GM12878 (cell line): Measurements from ENCODE around the gene CTXN1.

Experiments
- BHLHE40 ChIP-seq, 2 experiments: fragments of 450-650 bp in 1 of 2; IDR thresholded peaks; 2 replicates each; pipeline ENCODE4 v1.6.1; 2011 to 2017; ENCODE audit warnings: low read depth in 2 of 2, borderline replicate concordance in 1 of 2, improper control_type of control experiment in 1 of 2, low read length in 1 of 2, mild to moderate bottlenecking in 1 of 2
- CTCF ChIP-seq, 3 experiments: IDR thresholded peaks in 2 of 3; conservative IDR thresholded peaks in 1 of 3; 2 replicates each; pipeline ENCODE4 v1.5.1; 2011; ENCODE audit warnings: low read depth in 3 of 3, low read length in 3 of 3, mild to moderate bottlenecking in 3 of 3, control low read depth in 2 of 3, moderate library complexity in 2 of 3, inconsistent platforms in 1 of 3, mixed read lengths in 1 of 3; ENCODE audit not compliant: control insufficient read depth in 2 of 3, insufficient read depth in 1 of 3; ENCODE audit errors: extremely low read depth in 1 of 3
- EP300 ChIP-seq, 2 experiments: fragments of 150-350 bp in 1 of 2; IDR thresholded peaks; 2 replicates each; pipeline ENCODE4 v1.6.1; 2011 to 2012; ENCODE audit warnings: low read depth in 2 of 2, low read length in 2 of 2, borderline replicate concordance in 1 of 2, improper control_type of control experiment in 1 of 2, inconsistent platforms in 1 of 2; ENCODE audit not compliant: control insufficient read depth in 1 of 2
- JUNB ChIP-seq: IDR thresholded peaks from 2 replicates; pipeline ENCODE4 v1.6.1; 2016; ENCODE audit warnings: antibody characterized with exemption, mild to moderate bottlenecking
- POLR2AphosphoS5 ChIP-seq: IDR thresholded peaks from 2 replicates; pipeline ENCODE4 v1.6.1; 2011; ENCODE audit warnings: mild to moderate bottlenecking, low read length, inconsistent platforms
- RAD21 ChIP-seq: IDR thresholded peaks from 2 replicates; pipeline ENCODE4 v1.6.1; 2011; ENCODE audit warnings: mild to moderate bottlenecking, low read depth, low read length, moderate library complexity; ENCODE audit not compliant: insufficient read depth
- SRF ChIP-seq, 2 experiments: IDR thresholded peaks; 2 replicates each; pipeline ENCODE4 v1.6.1; 2011; ENCODE audit warnings: low read depth in 2 of 2, low read length in 2 of 2, mild to moderate bottlenecking in 1 of 2, moderate library complexity in 1 of 2
- STAT3 ChIP-seq: IDR thresholded peaks from 2 replicates; pipeline ENCODE4 v1.6.1; 2011; ENCODE audit warnings: low read depth, low read length, improper control_type of control experiment
- TCF12 ChIP-seq: IDR thresholded peaks from 2 replicates; pipeline ENCODE4 v1.6.1; 2011; ENCODE audit warnings: low read depth, mild to moderate bottlenecking, low read length
- YY1 ChIP-seq: IDR thresholded peaks from 2 replicates; pipeline ENCODE4 v1.6.1; 2011; ENCODE audit warnings: low read depth, mild to moderate bottlenecking, low read length
- TF ChIP-seq, protein P1 (sequence below): IDR thresholded peaks from 2 replicates; pipeline ENCODE4 v1.6.1; 2012; ENCODE audit warnings: low read length, inconsistent platforms

DNA sequence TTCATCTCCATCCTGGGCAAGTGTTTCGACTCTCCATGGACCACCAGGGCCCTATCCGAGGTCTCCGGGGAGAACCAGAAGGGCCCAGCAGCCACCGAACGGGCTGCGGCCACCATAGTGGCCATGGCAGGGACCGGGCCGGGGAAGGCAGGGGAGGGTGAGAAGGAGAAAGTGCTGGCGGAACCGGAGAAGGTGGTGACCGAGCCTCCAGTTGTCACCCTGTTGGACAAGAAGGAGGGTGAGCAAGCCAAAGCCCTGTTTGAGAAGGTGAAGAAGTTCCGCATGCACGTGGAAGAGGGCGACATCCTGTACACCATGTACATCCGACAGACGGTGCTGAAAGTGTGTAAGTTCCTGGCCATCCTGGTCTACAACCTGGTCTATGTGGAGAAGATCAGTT, 27.0 kb downstream of the CTXN1 start:
- no peak for TF ChIP-seq CTCF (IDR thresholded peaks at IDR 0.05 in 2 of 3, conservative IDR thresholded peaks at IDR 0.05 in 1 of 3; ENCODE audit: control insufficient read depth in 2 of 3, extremely low read depth in 1 of 3, insufficient read depth in 1 of 3, low read depth in 3 of 3, low read length in 3 of 3)
- no peak for TF ChIP-seq POLR2AphosphoS5
- TF ChIP-seq, protein P1, sequence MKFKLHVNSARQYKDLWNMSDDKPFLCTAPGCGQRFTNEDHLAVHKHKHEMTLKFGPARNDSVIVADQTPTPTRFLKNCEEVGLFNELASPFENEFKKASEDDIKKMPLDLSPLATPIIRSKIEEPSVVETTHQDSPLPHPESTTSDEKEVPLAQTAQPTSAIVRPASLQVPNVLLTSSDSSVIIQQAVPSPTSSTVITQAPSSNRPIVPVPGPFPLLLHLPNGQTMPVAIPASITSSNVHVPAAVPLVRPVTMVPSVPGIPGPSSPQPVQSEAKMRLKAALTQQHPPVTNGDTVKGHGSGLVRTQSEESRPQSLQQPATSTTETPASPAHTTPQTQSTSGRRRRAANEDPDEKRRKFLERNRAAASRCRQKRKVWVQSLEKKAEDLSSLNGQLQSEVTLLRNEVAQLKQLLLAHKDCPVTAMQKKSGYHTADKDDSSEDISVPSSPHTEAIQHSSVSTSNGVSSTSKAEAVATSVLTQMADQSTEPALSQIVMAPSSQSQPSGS, result no peak
- no peak for TF ChIP-seq EP300 (IDR thresholded peaks at IDR 0.05; ENCODE audit: borderline replicate concordance in 1 of 2, control insufficient read depth in 1 of 2, low read depth in 2 of 2, low read length in 2 of 2)
- TF ChIP-seq BHLHE40 (IDR thresholded peaks at IDR 0.05; ENCODE audit: borderline replicate concordance in 1 of 2, low read depth in 2 of 2, low read length in 1 of 2), result no peak
- no peak for TF ChIP-seq YY1
- no peak for TF ChIP-seq SRF (IDR thresholded peaks at IDR 0.05; ENCODE audit: low read depth in 2 of 2, low read length in 2 of 2)
- no peak for TF ChIP-seq JUNB
- no peak for TF ChIP-seq STAT3
- no peak for TF ChIP-seq TCF12
- no peak for TF ChIP-seq RAD21
